Measurements from ENCODE around the gene HMSD.

GRCh38 chr18:63905361-63905760 is 43.7 kb upstream of the HMSD start:
- TF ChIP-seq SUZ12 (IDR thresholded peaks at IDR 0.05; ENCODE audit: extremely low read depth, insufficient read depth, insufficient read length) (no peak), ZNF274 (IDR thresholded peaks at IDR 0.05; ENCODE audit: low read depth, low read length) (no peak), YY1 (IDR thresholded peaks at IDR 0.05; ENCODE audit: insufficient read depth, insufficient read length) (no peak)
